GM19455 (cell line): ENCODE data around the gene MYO5A.
A peak's percentile ranks its signal among the peaks of the same experiment; 100 is the strongest.
"Not testable (repeated sequence)": the region's sequence is repeated elsewhere in the genome, so short reads cannot be mapped to it uniquely, and the experiment has no call there.

Source experiments
- ATAC-seq: cut with Tn5 transposase; IDR thresholded peaks from one replicate; pipeline ENCODE4 v1.9.1; 2021; ENCODE audit not compliant: unreplicated experiment

MYO5A gene

DNA sequence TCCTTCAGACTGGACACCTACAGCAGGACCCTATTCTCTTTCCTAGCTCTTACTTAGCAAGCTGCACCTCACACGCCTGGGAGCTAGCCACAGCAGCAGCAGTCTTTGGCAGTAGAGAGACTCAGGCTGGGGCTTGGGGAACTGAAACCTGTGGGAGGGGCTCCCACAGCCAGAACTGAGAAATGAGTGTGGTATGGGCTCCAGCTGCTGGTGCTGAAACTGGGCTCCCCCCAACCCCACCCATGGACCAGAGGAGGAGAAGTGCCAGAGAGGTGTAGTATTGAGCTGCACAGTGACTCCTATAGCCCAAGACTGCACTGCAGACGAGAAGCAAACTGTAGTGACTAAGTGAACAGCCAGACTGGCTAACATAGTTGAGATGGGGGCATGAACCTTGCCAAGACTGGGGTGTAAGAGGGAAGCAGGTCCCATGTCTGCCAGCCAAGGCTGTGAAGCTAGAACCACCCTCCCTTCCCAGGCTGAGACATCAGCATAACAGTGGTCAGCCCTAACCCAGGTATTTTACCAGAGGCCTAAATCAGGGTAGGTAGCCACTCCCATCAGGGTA, 62.5 kb downstream of the MYO5A start:
- ATAC-seq = peak; percentile 92

DNA sequence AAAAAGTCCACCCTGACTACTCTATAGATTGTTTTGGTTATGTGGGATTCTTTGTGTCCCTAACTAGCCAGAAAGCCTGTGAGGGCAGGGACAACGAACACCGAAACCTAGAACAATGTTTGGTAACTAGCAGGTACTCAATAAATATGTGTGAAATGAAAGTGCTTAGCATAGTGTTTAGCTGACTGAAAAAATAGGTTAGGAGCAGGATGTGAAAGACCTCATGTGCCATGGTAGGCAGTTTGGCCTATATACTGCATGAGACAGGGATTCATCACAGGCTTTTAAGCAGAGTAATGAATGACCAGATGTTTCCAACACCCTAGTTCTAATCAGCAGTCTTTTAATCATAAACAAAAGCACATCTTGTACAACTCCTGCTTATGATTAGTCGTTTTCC, 64.2 kb downstream of the MYO5A start:
- ATAC-seq = peak; percentile 63

DNA sequence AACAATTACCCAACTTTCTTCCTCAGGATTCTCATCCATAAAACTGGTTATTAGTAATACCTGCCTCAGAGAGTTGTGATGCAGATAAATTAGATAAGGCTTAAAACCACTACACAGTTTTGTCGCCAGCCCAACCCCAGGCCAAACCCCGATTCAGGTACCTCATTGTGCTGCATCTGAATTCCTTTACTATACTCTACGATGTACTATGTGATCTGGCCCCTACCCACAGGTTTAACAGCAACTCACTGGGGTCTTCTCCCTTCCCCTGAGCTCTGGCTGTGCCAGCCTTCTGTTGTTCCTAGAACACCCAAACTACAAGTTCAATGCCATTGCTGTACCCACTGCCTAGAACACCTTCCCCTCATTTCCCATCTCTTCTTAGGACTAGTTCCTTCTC, 64.6 kb downstream of the MYO5A start:
- no peak for ATAC-seq

DNA sequence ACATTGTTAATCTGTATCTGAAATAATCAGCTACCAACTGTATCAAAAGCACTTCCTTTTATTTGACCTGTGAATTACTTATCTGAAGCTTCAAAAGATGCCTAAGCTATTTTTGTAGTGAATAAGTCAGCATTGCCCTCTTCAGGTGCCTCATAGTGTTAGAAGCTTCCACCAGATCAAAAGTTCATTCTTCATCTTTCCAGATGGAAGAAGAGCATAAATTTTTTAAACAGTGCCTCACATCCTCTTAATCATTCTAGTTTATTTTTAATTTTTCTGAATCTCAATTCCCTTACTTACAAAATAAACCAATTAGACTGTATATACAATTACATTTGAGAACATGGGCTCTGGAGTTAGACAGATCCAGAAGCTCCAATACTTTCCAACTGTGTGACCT, 65.0 kb downstream of the MYO5A start:
- ATAC-seq = no peak

DNA sequence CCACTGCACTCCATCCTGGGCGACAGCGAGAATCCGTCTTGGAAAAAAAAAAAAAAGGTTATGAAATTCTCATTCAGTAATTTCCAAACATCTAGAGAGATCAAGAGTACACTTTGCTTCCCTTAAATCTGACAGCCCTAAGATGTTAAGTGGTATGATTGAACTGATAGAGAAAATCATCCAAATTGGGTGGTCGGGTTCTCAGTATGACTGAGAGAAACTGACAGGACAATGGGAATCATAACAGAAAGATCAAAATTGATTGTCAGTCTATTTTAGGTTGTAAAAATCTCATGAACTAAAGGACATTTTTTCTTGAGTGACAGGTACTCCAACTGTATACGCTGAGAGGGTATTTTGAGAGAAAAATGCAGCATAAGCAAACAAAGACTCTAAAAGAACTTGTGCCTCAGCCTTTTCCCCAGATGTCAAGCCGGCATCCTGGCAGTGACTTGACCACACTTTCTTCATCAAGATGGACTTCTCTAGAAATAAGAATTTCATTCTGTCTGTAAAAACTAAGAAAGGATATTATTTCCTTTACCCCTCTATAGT, 65.8 kb downstream of the MYO5A start:
- ATAC-seq = no peak

DNA sequence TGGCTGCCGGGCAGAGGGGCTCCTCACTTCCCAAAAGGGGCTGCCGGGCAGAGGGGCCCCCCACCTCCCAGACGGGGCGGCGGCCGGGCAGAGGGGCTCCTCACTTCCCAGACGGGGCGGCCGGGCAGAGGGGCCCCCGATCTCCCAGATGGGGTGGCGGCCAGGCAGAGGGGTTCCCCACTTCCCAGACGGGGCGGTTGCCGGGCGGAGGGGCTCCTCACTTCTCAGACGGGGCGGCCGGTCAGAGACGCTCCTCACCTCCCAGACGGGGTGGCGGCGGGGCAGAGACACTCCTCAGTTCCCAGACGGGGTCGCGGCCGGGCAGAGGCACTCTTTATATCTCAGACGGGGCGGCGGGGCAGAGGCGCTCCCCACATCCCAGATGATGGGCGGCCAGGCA, 69.0 kb downstream of the MYO5A start:
- ATAC-seq = not testable (repeated sequence)

DNA sequence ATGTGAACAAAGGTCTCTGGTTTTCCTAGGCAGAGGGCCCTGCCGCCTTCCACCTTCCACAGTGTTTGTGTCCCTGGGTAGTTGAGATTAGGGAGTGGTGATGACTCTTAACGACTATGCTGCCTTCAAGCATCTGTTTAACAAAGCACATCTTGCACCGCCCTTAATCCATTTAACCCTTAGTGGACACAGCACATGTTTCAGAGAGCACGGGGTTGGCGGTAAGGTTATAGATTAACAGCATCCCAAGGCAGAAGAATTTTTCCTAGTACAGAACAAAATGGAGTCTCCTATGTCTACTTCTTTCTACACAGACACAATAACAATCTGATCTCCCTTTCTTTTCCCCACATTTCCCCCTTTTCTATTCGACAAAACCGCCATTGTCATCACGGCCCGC, 69.4 kb downstream of the MYO5A start:
- not testable (repeated sequence) for ATAC-seq

DNA sequence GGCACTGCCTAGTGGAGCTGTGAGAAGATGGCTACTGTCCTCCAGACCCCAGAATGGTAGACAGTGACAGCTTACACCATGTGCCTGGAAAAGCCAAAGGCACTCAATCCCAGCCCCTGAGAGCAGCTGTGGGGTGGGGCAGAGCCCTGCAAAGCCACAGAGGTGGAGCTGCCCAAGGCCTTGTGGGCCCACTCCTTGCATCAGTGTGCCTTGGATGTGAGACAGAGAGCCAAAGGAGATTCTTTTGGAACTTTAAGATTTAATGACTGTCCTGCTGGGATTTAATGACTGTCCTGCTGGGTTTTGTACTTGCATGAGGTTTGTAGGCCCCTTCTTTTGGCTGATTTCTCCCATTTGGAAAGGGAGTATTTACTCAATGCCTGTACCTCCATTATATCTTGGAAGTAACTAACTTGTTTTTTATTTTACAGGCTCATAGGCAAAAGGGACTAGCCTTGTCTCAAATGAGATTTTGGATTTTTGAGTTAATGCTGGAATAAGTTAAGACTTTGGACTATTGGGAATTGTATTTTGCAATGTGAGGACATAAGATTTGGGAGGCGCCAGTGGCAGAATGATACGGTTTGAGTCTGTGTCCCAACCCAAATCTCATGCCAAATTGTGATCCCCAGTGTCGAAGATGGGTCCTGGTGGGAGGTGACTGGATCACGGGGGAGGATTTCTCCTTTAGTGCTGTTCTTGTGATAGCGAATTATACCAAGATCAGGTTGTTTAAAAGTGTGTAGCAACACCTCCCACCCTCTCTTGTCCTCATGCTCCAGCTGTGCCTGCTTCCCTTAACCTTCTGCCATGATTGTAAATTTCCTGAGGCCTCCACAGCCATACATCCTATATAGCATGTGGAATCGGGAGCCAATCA, 80.4 kb downstream of the MYO5A start:
- no peak for ATAC-seq

DNA sequence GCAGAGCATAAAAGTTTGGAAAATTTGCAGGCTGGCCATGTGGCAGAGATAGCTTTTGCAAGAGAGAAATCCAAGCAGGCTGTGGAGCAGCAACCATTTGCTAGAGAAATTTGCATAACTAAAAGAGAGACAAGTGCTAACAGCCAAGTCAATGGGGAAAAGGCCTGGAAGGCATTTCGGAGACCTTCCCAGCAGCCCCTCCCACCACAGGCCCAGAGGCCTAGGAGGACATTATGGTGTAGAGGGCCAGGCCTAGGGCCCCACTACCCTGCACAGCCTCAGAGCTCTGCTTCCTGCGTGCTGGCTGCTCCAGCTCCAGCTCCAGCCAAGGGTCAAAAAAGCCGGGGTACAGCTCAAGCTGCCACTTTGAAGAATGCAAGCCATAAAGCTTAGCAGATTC, 82.7 kb downstream of the MYO5A start:
- ATAC-seq = no peak

DNA sequence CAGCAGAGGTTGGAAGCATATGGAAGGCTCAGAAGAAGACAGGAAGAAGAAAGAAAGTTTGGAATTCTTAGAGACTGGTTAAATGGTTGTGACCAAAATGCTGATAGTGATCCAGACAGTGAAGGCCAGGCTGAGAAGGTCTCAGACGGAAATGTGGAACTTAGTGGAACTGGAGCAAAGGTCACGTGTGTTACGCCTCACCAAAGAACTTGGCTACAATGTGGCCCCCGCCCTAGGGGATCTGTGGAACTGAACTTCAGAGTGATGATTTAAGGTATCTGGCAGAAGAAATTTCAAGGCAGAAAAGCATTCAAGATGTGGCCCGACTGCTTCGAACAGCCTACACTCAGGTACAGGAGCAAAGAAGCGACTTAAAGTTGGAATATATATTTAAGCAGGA, 83.1 kb downstream of the MYO5A start:
- no peak for ATAC-seq

DNA sequence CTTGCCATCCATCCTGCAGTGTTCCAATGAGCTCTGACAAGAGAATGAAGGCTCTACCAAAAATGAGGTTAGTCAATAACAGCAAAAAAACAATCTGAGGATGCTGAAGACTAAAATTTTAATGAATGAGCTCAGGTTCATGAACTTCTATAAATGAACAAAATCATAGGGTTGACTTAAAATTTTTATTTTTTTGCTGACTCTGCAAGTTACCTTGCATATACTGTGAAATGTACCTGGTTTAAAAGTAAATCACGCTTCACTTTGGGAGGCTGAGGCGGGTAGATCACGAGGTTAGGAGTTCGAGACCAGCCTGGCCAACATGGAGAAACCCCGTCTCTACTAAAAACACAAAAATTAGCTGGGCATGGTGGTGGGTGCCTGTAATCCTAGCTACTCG, 85.5 kb downstream of the MYO5A start:
- ATAC-seq = not testable (repeated sequence)

DNA sequence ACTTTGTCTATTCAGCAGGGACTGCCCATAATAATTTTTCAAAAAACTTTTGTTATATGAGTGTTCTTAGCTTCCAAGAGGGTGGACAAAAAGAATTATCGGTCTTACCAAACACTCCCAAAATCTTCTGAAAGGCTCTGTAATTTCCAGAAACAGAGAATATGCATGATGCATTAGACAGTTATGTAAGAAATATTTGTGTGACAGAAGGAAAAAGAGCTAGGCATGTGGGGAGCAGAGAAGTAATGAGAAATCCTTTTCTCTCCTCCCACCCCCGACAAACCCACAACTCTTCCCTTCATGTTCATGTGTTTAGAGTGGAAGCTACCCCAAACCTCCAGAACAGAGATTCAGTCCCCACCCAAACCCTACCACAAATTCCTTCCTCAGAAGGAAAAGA, 86.8 kb downstream of the MYO5A start:
- ATAC-seq = no peak

DNA sequence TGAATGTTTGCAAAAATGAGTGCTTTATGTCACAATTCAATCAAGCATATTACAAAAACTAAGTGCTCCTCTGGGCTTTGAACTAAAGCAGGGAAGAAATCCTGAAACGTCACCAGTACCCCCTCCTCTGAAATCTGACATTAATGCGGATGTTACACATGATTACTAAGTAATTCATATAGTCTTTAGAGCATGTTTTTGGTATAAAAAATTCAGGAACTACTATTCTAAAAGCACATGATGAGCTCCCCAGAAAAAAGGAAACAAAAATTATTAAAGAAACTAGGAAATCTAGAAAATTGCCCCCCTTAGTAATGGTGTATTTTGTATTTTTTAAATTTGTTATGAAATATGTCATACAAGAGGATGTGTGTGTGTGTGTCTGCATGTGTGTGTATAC, 87.7 kb downstream of the MYO5A start:
- no peak for ATAC-seq

DNA sequence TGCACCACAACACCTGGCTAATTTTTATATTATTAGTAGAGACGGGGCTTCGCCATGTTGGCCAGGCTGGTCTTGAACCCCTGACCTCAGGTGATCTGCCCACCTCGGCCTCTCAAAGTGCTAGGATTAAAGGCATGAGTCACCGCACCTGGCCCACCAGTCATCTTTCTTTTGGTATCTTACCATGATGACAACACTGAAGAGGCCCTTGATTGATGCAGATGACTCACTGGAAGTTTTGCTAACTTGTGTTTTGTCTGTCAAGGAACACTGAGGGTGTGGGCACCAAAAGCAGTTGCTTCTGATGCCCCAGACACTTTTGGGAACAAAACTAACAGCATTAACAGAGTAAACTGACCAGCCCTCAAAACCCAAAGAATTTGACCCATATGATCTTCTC, 88.3 kb downstream of the MYO5A start:
- ATAC-seq = no peak

DNA sequence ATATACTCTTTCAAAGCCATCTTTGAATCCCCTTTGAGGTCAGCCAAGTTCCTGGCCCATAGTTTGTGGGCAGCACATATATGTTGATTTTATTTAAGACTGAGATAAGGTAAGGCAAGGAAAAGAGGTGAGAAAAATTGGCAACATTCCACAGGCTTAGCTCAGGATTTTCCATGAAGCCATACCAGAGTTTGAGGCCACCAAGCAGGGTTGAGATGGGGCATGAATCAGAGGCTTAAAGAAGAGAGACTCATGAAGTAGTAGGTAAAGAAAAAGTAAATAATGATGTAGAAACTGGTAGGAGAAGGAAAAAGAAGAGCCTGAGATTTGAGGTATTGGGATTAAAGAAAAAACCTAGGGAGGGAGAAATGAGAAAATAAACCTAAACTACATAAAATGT, 89.2 kb downstream of the MYO5A start:
- ATAC-seq = no peak

DNA sequence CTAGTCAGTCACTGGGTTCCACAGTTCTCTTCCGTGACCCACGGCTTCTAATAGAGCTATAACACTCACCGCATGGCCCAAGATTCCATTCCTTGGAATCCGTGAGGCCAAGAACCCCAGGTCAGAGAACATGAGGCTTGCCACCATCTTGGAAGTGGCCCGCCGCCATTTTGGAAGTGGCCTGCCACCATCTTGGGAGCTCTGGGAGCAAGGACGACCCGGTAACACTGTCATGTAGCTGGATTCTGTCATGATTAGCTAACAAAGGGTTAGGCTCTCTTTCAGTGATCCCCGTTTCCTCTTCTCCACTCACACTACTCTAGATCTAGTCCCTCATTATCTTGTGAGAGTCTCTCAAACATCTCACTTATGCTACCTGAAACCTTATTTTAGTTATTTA, 89.6 kb downstream of the MYO5A start:
- ATAC-seq = not testable (repeated sequence)

DNA sequence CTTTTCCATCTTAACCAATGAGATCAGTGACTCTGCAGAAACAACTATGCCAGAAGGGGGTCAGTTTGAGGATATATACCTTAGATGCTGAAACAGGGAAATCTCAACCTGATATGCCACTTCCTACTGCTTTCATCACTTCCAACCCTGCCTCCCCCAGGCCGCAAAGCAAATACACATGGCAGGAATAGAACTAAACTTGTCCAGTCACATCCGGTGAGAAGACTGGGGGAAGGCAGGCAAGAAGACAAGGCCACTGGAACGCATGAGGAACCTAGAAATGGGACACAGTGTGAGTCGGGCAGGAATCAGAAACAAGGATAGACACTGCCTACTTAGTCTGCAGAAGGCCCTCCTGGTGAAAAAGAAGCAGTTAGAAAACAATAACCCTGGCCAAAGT, 90.6 kb downstream of the MYO5A start:
- no peak for ATAC-seq

DNA sequence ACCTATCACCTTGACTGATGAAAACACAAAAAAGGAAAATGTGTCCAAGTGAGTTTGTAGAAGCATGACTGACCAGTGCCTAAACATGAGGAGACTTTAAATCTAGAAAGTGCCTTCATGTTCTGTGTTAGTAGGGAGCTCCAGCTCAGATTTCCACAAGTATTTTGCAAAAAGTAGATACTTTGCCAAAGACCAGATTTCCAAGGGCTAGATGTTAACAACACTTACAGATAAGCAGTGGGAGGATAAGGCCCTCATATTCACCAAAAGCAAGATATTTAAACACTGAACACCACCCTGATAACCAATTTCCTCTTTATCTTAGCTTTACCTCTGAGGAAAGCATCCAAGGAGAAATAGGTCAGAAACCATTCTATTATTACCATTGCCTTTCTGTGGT, 91.0 kb downstream of the MYO5A start:
- ATAC-seq = no peak

DNA sequence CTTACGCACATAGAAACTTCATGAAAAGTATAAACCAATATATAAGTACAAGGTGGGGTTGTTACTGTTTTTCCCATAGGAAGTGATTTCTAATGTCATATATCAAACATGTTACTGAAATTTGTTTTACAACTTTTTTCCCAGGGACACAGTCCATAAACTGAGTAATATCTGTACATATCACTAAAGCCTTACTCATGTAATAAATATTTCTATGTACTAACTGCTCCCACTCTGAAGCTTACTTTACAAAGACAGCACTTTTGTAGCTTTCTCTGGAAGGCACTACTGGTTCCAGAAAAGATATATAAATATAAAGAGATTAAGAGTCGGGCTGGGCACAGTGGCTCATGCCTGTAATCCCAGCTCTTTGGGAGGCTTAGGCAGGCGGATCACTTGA, 91.7 kb downstream of the MYO5A start:
- no peak for ATAC-seq

DNA sequence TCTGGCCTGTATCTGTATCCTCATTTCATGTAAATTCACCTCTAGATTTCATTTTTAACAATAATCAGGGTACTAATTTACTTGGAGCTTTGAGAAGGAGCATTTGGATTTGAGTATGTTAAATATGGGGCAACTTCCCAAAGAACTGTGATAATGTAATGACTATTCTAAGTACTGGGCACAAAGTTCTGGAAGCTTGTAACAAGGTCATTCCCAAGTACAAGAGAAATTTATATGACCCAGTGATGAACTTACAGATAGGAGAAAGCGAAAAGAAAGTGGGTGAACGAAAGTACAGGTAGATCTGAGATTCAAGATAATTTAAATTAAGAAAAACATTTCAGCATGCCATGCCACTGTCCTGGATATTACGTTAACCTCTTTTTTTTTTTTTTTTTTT, 93.8 kb downstream of the MYO5A start:
- no peak for ATAC-seq

DNA sequence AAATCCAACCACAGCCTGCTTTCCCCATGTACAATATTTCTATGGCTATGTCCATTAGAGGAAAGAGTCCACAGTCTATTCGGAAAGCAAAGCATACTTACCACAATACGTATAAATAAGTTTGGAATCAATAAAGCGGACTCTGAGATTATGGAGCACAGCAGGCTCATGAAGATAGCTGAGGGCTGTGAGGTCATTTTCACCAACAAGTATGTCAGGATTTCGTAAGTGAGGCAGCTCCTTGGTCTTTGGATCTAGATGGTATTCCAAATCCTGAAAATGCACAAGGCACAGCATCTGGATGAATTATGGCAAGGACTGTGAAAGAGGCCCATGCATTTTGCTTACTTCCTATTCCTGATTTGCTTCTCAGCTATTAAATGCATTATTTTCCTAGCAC, 100.4 kb downstream of the MYO5A start:
- no peak for ATAC-seq

DNA sequence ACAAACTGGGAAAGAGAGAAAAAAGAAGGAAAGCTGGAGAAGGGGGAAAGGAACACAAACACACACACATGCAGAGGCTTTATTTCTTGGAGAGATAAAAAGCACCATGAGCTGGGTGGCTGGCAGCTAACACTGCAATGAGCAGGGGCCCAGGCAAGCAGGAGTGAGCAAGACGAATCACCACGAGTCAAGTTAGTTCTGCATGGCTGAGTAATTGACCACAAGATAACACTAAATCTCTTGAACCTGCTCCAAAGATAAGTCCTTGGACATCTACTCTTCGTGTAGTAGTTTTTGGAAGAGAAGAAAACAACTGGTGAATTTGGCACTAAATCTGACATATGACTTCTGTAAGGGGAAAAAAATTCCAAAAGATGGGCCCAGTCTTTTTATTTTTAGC, 100.9 kb downstream of the MYO5A start:
- ATAC-seq = no peak
